Activated CD8-positive, alpha-beta T cell treated with anti-CD3 and anti-CD28 coated beads for 36 hours (primary cell): ENCODE measurements around the gene MSH4. TPM values are rescaled to one million over a fixed set of nuclear protein-coding genes. Genes with fewer than 3 reads are reported as not detected.

Source experiments
- ATAC-seq: fragments of 200-7000 bp; cut with Tn5 transposase; one replicate; pipeline ENCODE4 v1.10.0; 2021; ENCODE audit warnings: mild to moderate bottlenecking, moderate library complexity
- CTCF ChIA-PET: fragments of 350-600 bp; sonication (Branson Sonifier 250); formaldehyde crosslinking; loops from one replicate; lab custom pipeline; 2021; ENCODE audit warnings: antibody characterized with exemption; lab: Charles Lee
- POLR2A ChIA-PET: fragments of 350-600 bp; sonication (Branson Sonifier 250); formaldehyde crosslinking; loops from one replicate; lab custom pipeline; 2021; ENCODE audit warnings: antibody characterized with exemption; lab: Charles Lee
- DNase-seq: peaks from one replicate; pipeline ENCODE4 v3.0.0-alpha.2; 2020
- H3K27ac Mint-ChIP-seq: one replicate; pipeline ENCODE4 v1.8.0; 2021; ENCODE audit warnings: mild to moderate bottlenecking, mixed read lengths
- H3K27me3 Mint-ChIP-seq: one replicate; pipeline ENCODE4 v1.8.0; 2021; ENCODE audit warnings: mixed read lengths
- H3K36me3 Mint-ChIP-seq: one replicate; pipeline ENCODE4 v1.8.0; 2021; ENCODE audit warnings: low read depth, mixed read lengths
- H3K4me1 Mint-ChIP-seq: one replicate; pipeline ENCODE4 v1.8.0; 2021; ENCODE audit warnings: low read depth, mixed read lengths
- H3K4me3 Mint-ChIP-seq: one replicate; pipeline ENCODE4 v1.8.0; 2021; ENCODE audit warnings: mild to moderate bottlenecking, moderate library complexity, mixed read lengths
- H3K9me3 Mint-ChIP-seq: one replicate; pipeline ENCODE4 v1.8.0; 2021; ENCODE audit warnings: mixed read lengths
- intact Hi-C: fragments of 100-400 bp; cut with micrococcal nuclease; formaldehyde crosslinking; loops from one replicate; pipeline ENCODE4 v1.10.0; 2022
- total RNA-seq, 2 experiments: library from RNA; stranded (reverse); gene quantifications; one replicate each; pipeline ENCODE4 v1.2.3, GENCODE V29; 2021
- TF ChIP-seq, protein P1 (sequence below): fragments of 200-600 bp; IDR thresholded peaks from one replicate; pipeline ENCODE4 v1.8.0; 2022; ENCODE audit warnings: antibody characterized with exemption, mild to moderate bottlenecking

Gene MSH4
- total RNA-seq, 2 experiments from 2014 or later, result 0.16 to 0.32 TPM

DNA sequence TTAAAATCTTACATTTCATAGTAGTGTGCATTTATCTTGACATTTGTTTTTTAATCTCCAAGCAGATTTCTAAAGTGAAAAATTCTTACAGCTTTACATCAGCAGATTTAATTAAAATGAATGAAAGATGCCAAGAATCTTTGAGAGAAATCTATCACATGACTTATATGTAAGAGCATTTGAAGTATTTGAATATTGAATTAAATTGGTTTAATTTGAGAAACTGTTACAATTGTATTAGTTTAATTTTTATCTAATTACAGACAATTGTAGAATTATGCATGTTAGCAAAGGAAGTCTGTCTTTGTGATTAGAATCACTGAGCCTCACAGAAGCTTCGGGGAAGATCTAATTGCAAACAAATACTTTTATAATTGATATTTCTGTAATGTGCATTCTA lies 83.3 kb downstream of the MSH4 start:
- TF ChIP-seq, protein P1, sequence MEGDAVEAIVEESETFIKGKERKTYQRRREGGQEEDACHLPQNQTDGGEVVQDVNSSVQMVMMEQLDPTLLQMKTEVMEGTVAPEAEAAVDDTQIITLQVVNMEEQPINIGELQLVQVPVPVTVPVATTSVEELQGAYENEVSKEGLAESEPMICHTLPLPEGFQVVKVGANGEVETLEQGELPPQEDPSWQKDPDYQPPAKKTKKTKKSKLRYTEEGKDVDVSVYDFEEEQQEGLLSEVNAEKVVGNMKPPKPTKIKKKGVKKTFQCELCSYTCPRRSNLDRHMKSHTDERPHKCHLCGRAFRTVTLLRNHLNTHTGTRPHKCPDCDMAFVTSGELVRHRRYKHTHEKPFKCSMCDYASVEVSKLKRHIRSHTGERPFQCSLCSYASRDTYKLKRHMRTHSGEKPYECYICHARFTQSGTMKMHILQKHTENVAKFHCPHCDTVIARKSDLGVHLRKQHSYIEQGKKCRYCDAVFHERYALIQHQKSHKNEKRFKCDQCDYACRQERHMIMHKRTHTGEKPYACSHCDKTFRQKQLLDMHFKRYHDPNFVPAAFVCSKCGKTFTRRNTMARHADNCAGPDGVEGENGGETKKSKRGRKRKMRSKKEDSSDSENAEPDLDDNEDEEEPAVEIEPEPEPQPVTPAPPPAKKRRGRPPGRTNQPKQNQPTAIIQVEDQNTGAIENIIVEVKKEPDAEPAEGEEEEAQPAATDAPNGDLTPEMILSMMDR, result no peak
- H3K9me3 Mint-ChIP-seq, result no peaks in the 10 kb centered on the region
- H3K27ac Mint-ChIP-seq, result no peak overlapping the region
- ChIA-PET CTCF (no interaction called here), POLR2A (no interaction called here)
- H3K4me3 Mint-ChIP-seq, result no peak overlapping the region
- intact Hi-C loops, result no loop called here
- H3K27me3 Mint-ChIP-seq, result no peaks in the 10 kb centered on the region
- no peaks in the 10 kb centered on the region for H3K4me1 Mint-ChIP-seq
- DNase-seq (no peak), ATAC-seq (no peak)
- no peaks in the 10 kb centered on the region for H3K36me3 Mint-ChIP-seq

DNA sequence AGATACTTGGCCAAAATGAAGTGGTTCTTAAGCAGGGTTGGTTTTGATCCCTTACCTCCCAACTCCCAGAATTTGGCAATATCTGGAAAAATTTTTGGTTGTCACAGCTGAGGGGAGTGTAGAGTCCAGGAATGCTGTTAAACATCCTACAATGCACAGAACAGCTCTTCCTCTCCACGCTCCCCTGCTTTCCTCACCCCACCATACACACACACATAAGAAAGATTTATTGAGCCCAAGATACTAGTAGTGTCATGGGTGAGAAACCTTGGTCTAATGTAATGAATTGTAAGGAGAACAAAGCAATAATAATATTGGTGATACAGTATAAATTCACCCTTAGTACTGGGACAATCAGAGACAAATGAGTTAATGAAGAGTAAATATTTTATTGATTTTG lies 87.8 kb downstream of the MSH4 start:
- no peaks in the 10 kb centered on the region for H3K36me3 Mint-ChIP-seq
- POLR2A ChIA-PET, result no interaction called here
- H3K27me3 Mint-ChIP-seq, result no peaks in the 10 kb centered on the region
- TF ChIP-seq, protein P1, result no peak
- H3K4me3 Mint-ChIP-seq, result no peak overlapping the region
- no peak for ATAC-seq
- intact Hi-C loops, result no loop called here
- no peaks in the 10 kb centered on the region for H3K4me1 Mint-ChIP-seq
- no peak for DNase-seq
- no peaks in the 10 kb centered on the region for H3K9me3 Mint-ChIP-seq
- H3K27ac Mint-ChIP-seq, result no peak overlapping the region
- CTCF ChIA-PET, result no interaction called here

DNA sequence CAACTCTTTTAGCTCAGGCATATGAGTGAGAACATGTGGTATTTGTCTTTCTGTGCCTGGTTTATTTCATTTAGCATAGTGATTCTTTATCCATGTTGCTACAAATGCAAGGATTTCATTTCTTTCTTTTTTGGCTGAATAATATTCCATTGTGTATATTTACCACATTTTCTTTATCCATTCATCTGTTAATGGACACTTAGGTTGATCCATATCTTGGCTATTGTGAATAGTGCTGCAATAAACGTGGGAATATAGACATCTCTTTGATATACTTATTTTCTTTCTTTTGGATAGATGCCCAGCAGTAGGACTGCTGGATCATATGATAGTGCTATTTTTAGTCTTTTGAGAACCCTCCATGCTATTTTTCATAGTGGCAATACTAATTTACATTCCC lies 104.7 kb downstream of the MSH4 start:
- TF ChIP-seq, protein P1, result no peak
- no peak overlapping the region for H3K27ac Mint-ChIP-seq

DNA sequence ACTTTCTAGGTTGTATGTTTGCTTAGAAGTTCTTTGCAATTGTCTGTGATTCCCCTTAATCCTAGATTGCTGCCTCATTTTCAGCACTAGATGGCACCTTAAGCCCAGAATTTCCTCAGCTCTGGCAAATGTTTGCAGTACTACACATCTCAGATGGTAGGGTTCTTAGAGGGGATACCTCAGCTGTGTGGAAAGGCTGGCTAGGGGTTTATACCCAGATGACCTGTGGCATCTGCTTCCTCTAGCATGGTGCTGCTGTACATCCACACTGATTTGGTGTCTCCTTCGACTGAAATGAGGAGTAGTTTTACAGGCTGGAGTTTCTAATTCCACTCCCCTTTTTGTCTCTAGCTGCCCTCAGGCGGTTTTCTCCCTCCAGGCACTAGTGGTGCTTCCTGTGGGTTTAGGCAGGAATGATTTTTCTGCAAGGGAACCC lies 112.1 kb downstream of the MSH4 start:
- H3K27me3 Mint-ChIP-seq, result peaks cover 2% of the 10 kb centered on the region
- intact Hi-C loops, result no loop called here
- H3K36me3 Mint-ChIP-seq, result no peaks in the 10 kb centered on the region
- no peaks in the 10 kb centered on the region for H3K4me1 Mint-ChIP-seq
- H3K27ac Mint-ChIP-seq, result no peak overlapping the region
- H3K9me3 Mint-ChIP-seq, result peaks cover 15% of the 10 kb centered on the region
- DNase-seq (no peak), ATAC-seq (no peak)
- TF ChIP-seq, protein P1, result no peak
- no peak overlapping the region for H3K4me3 Mint-ChIP-seq
- ChIA-PET CTCF (interaction anchor here (1.2 kb wide), 1 partner anchor 10 kb away, joined by 3 read pairs; no protein-coding TSS in a partner anchor), POLR2A (no interaction called here)

More for the DNA sequence above, 104.7 kb downstream of the MSH4 start:
- no peaks in the 10 kb centered on the region for H3K9me3 Mint-ChIP-seq
- ChIA-PET POLR2A (no interaction called here), CTCF (no interaction called here)
- H3K4me3 Mint-ChIP-seq, result no peak overlapping the region
- DNase-seq (no peak), ATAC-seq (no peak)
- peaks cover 4% of the 10 kb centered on the region for H3K27me3 Mint-ChIP-seq
- no peaks in the 10 kb centered on the region for H3K36me3 Mint-ChIP-seq
- intact Hi-C loops, result no loop called here
- H3K4me1 Mint-ChIP-seq, result no peaks in the 10 kb centered on the region

DNA sequence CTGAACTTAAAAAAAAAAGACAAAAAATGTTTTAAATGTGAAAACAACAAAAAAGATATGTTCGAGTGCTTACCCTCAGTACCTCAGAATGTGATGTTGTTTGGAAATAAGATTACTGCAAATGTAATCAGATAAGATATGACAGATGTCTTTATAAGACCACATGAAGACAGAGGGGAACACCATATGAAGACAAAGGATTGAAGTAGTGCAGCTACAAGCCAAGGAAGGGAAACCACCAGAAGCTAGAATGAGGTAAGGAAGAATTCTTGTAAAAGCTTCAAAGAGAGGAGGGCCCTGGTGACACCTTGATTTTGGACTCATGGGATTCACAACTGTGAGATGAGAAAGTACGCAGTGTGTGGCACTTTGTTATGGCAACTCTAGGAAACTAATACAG lies 120.2 kb downstream of the MSH4 start:
- H3K27ac Mint-ChIP-seq, result no peak overlapping the region
- no peak overlapping the region for H3K4me3 Mint-ChIP-seq
- ChIA-PET CTCF (no interaction called here), POLR2A (no interaction called here)
- peaks cover 7% of the 10 kb centered on the region for H3K27me3 Mint-ChIP-seq
- no peaks in the 10 kb centered on the region for H3K36me3 Mint-ChIP-seq
- no peak for DNase-seq
- no peaks in the 10 kb centered on the region for H3K9me3 Mint-ChIP-seq
- no peak for ATAC-seq
- no peaks in the 10 kb centered on the region for H3K4me1 Mint-ChIP-seq
- TF ChIP-seq, protein P1, result no peak
- intact Hi-C loops, result no loop called here
